Tibial nerve (tissue), 4 donors: ENCODE data around the gene ZNF497. TPM values are rescaled to one million over a fixed set of nuclear protein-coding genes. Genes with fewer than 3 reads are reported as not detected.

Experiments used
- DNase-seq, 2 donors: peaks; one replicate each; pipeline ENCODE4 v3.0.0-alpha.2; 2019; ENCODE audit warnings: low spot score in 2 of 2
- H3K27ac ChIP-seq, 4 donors: fragments of 200-600 bp; sonication (generic) in 3 of 4; one replicate each; pipeline ENCODE4 v1.5.1; 2017 to 2019; ENCODE audit warnings: mild to moderate bottlenecking in 1 of 4
- H3K27me3 ChIP-seq, 2 donors: fragments of 200-600 bp; sonication (generic) in 1 of 2; one replicate each; pipeline versions ENCODE4 v1.5.1 to v1.6.0; 2017 to 2019
- H3K36me3 ChIP-seq, 3 donors: fragments of 200-600 bp; sonication (generic); one replicate each; pipeline ENCODE4 v1.5.1; 2018 to 2019
- H3K4me1 ChIP-seq, 4 donors: fragments of 200-600 bp; sonication (generic) in 3 of 4; one replicate each; pipeline ENCODE4 v1.5.1; 2017 to 2019
- H3K4me3 ChIP-seq, 4 donors: fragments of 200-600 bp; sonication (generic) in 3 of 4; one replicate each; pipeline ENCODE4 v1.5.1; 2017 to 2019; ENCODE audit warnings: mild to moderate bottlenecking in 1 of 4, moderate library complexity in 1 of 4
- H3K9me3 ChIP-seq, 4 donors: fragments of 200-600 bp; sonication (generic) in 3 of 4; one replicate each; pipeline ENCODE4 v1.5.1; 2017 to 2019
- CTCF ChIP-seq, 5 experiments: fragments of 200-600 bp in 3 of 5; fragments of 450-650 bp in 2 of 5; sonication (generic) in 3 of 5; IDR thresholded peaks; one replicate each; pipeline ENCODE4 v1.5.1; 2016 to 2019; ENCODE audit warnings: antibody characterized with exemption in 5 of 5, mild to moderate bottlenecking in 3 of 5, moderate library complexity in 2 of 5
- EP300 ChIP-seq, 2 donors: sonication (generic); formaldehyde crosslinking; IDR thresholded peaks; one replicate each; pipeline ENCODE4 v1.6.1; 2017; ENCODE audit warnings: antibody characterized with exemption in 2 of 2, mild to moderate bottlenecking in 1 of 2
- POLR2A ChIP-seq, 2 donors: fragments of 450-650 bp; IDR thresholded peaks; one replicate each; pipeline ENCODE4 v1.6.1; 2017; ENCODE audit warnings: antibody characterized with exemption in 2 of 2, mild to moderate bottlenecking in 2 of 2, moderate library complexity in 2 of 2
- WGBS, 2 donors: methylation state at CpG; one replicate each; pipeline ENCODE4 v1.1.5; 2018; 5-methylcytosine and 5-hydroxymethylcytosine counted together
- total RNA-seq, 4 donors: library from RNA; depleted of rRNA; stranded (reverse); fragments of >200 nt; gene quantifications; one replicate each; pipeline ENCODE4 v1.1.0, GENCODE V29; 2016

Gene ZNF497
- total RNA-seq, 4 donors from 2014 or later = 2.9 to 6.5 (median 3.9) TPM

GRCh38 chr19:58400316-58400915 is 37.9 kb upstream of the ZNF497 start:
- Histone ChIP-seq H3K4me3 (peak overlapping the region; percentile 51 to 79 (median 58)), H3K27ac (peak overlapping the region in 3 of 4 donors; percentile 50 to 90 (median 54)), H3K27me3 (peaks cover 0 to 25% of the 10 kb centered on the region in 2 donors), H3K36me3 (peaks cover 0 to 11% (median 0%) of the 10 kb centered on the region in 3 donors), H3K4me1 (peaks cover 0 to 35% (median 15%) of the 10 kb centered on the region in 4 donors), H3K9me3 (no peaks in the 10 kb centered on the region)
- TF ChIP-seq EP300 (IDR thresholded peaks at IDR 0.05) (no peak), POLR2A (IDR thresholded peaks at IDR 0.05) (no peak), CTCF (IDR thresholded peaks at IDR 0.05) (no peak)
- no peak for DNase-seq
- WGBS, 2 donors = 40 to 44% methylated on average over 18 of the region's 18 CpGs

- Histone ChIP-seq H3K27me3 (peaks cover 0 to 25% of the 10 kb centered on the region in 2 donors), H3K4me3 (no peak overlapping the region), H3K9me3 (no peaks in the 10 kb centered on the region), H3K27ac (no peak overlapping the region), H3K36me3 (peaks cover 0 to 16% (median under 1%) of the 10 kb centered on the region in 3 donors), H3K4me1 (peaks cover 0 to 35% (median 15%) of the 10 kb centered on the region in 4 donors)
- no peak for DNase-seq
- no peak for TF ChIP-seq EP300 (IDR thresholded peaks at IDR 0.05)
- TF ChIP-seq CTCF (IDR thresholded peaks at IDR 0.05) = no peak
- no peak for TF ChIP-seq POLR2A (IDR thresholded peaks at IDR 0.05)
- 97% methylated on average over 3 of the region's 3 CpGs; no CpG with 5 or more reads in 1 of the 2 donors for WGBS, 2 donors
These were observed 37.4 kb upstream of the ZNF497 start for GRCh38 chr19:58399903-58400302.

- Histone ChIP-seq H3K9me3 (no peaks in the 10 kb centered on the region), H3K27me3 (peaks cover 0 to 25% of the 10 kb centered on the region in 2 donors), H3K4me3 (no peak overlapping the region), H3K36me3 (peaks cover 0 to 29% (median 9%) of the 10 kb centered on the region in 3 donors), H3K27ac (no peak overlapping the region), H3K4me1 (peaks cover 0 to 35% (median 15%) of the 10 kb centered on the region in 4 donors)
- DNase-seq = no peak
- TF ChIP-seq POLR2A (IDR thresholded peaks at IDR 0.05) = no peak
- TF ChIP-seq CTCF (IDR thresholded peaks at IDR 0.05) = no peak
- TF ChIP-seq EP300 (IDR thresholded peaks at IDR 0.05) = no peak
- WGBS, 2 donors = 91% methylated on average over 5 to 6 of the region's 6 CpGs
These were observed 36.0 kb upstream of the ZNF497 start for GRCh38 chr19:58398545-58398944.

- H3K4me3 ChIP-seq = no peak overlapping the region
- peaks cover 0 to 34% (median 12%) of the 10 kb centered on the region in 3 donors for H3K36me3 ChIP-seq
- 77 to 88% methylated on average over 4 of the region's 4 CpGs for WGBS, 2 donors
- TF ChIP-seq CTCF (IDR thresholded peaks at IDR 0.05) (no peak), POLR2A (IDR thresholded peaks at IDR 0.05) (no peak), EP300 (IDR thresholded peaks at IDR 0.05) (no peak)
- no peaks in the 10 kb centered on the region for H3K9me3 ChIP-seq
- peaks cover 0 to 25% of the 10 kb centered on the region in 2 donors for H3K27me3 ChIP-seq
- H3K4me1 ChIP-seq = peaks cover 0 to 35% (median 15%) of the 10 kb centered on the region in 4 donors
- DNase-seq = no peak
- H3K27ac ChIP-seq = no peak overlapping the region
These were observed 35.5 kb upstream of the ZNF497 start for GRCh38 chr19:58398087-58398486.

GRCh38 chr19:58397533-58398037 is 35.0 kb upstream of the ZNF497 start:
- Histone ChIP-seq H3K4me1 (peaks cover 0 to 35% (median 15%) of the 10 kb centered on the region in 4 donors), H3K27ac (no peak overlapping the region), H3K4me3 (no peak overlapping the region), H3K27me3 (peaks cover 0 to 25% of the 10 kb centered on the region in 2 donors), H3K9me3 (no peaks in the 10 kb centered on the region), H3K36me3 (peaks cover 0 to 39% (median 16%) of the 10 kb centered on the region in 3 donors)
- TF ChIP-seq CTCF (IDR thresholded peaks at IDR 0.05) = no peak
- no peak for TF ChIP-seq EP300 (IDR thresholded peaks at IDR 0.05)
- no peak for TF ChIP-seq POLR2A (IDR thresholded peaks at IDR 0.05)
- WGBS, 2 donors = 60 to 62% methylated on average over 6 to 7 of the region's 7 CpGs
- no peak for DNase-seq
